ELR (cell line): Measurements from ENCODE around the gene ALG8.
"Not testable (repeated sequence)": the region's sequence is repeated elsewhere in the genome, so short reads cannot be mapped to it uniquely, and the experiment has no call there.

Experiments
- DNase-seq: peaks from one replicate; pipeline ENCODE4 v3.0.0-alpha.2; 2015; ENCODE audit warnings: low read depth

The ALG8 gene

GRCh38 chr11:78139422-78140391, at the start of gene ALG8:
Gene ALG8 (minus strand): TSS chr11:78139626. CDS start chr11:78139588, 38 bp downstream.
- DNase-seq: peak; percentile 97

GRCh38 chr11:78188286-78189173, 49.1 kb upstream of the ALG8 start, which contains the start of the genes KCTD21 and USP35:
Gene KCTD21 (minus strand): TSS chr11:78188626. CDS start chr11:78174554, 14,072 bp downstream.
Gene USP35 (plus strand): TSS chr11:78188919. CDS start chr11:78196246, 7,327 bp downstream.
- peak; percentile 98 for DNase-seq

- DNase-seq: no peak
Measured at GRCh38 chr11:78187366-78188285, 48.2 kb upstream of the ALG8 start.

GRCh38 chr11:78181185-78181584, 41.8 kb upstream of the ALG8 start:
- no peak for DNase-seq

- no peak for DNase-seq
Measured at GRCh38 chr11:78180751-78181150, 41.3 kb upstream of the ALG8 start.

GRCh38 chr11:78179459-78180071, 40.1 kb upstream of the ALG8 start:
- no peak for DNase-seq

GRCh38 chr11:78177216-78177615, 37.8 kb upstream of the ALG8 start:
- DNase-seq: no peak

GRCh38 chr11:78176605-78177141, 37.2 kb upstream of the ALG8 start:
- no peak for DNase-seq

GRCh38 chr11:78175862-78176261, 36.4 kb upstream of the ALG8 start:
- DNase-seq: not testable (repeated sequence)

GRCh38 chr11:78171951-78172350, 32.5 kb upstream of the ALG8 start:
- DNase-seq: no peak

GRCh38 chr11:78170874-78171549, 31.6 kb upstream of the ALG8 start:
- no peak for DNase-seq

- no peak for DNase-seq
Measured at GRCh38 chr11:78170413-78170812, 31.0 kb upstream of the ALG8 start.

GRCh38 chr11:78168539-78169477, 29.4 kb upstream of the ALG8 start:
- DNase-seq: no peak

- DNase-seq: no peak
Measured at GRCh38 chr11:78166855-78167469, 27.5 kb upstream of the ALG8 start.

- no peak for DNase-seq
Measured at GRCh38 chr11:78164471-78164870, 25.0 kb upstream of the ALG8 start.

- no peak for DNase-seq
Measured at GRCh38 chr11:78163828-78164227, 24.4 kb upstream of the ALG8 start.

GRCh38 chr11:78161962-78162371, 22.5 kb upstream of the ALG8 start:
- no peak for DNase-seq

- DNase-seq: no peak
Measured at GRCh38 chr11:78161346-78161745, 21.9 kb upstream of the ALG8 start.
